Hematopoietic multipotent progenitor cell (in vitro differentiated cells): Measurements from ENCODE around the gene UBE2N. TPM values are rescaled to one million over a fixed set of nuclear protein-coding genes. Genes with fewer than 3 reads are reported as not detected.

ENCODE experiments used
- DNase-seq, 3 donors: peaks; one replicate each; pipeline ENCODE4 v3.0.0-alpha.2; 2011 to 2015; ENCODE audit warnings: low read depth in 2 of 3, low spot score in 2 of 3
- small RNA-seq: library from RNA; depleted of rRNA; stranded (forward); fragments of <200 nt; gene quantifications from one replicate; pipeline ENCODE3, GENCODE V24; 2012
- total RNA-seq: library from RNA; depleted of rRNA; stranded (reverse); fragments of >200 nt; gene quantifications from one replicate; pipeline ENCODE4 v1.2.3, GENCODE V29; 2012

UBE2N gene
- total RNA-seq, 1 donor, result 42.0 TPM

DNA sequence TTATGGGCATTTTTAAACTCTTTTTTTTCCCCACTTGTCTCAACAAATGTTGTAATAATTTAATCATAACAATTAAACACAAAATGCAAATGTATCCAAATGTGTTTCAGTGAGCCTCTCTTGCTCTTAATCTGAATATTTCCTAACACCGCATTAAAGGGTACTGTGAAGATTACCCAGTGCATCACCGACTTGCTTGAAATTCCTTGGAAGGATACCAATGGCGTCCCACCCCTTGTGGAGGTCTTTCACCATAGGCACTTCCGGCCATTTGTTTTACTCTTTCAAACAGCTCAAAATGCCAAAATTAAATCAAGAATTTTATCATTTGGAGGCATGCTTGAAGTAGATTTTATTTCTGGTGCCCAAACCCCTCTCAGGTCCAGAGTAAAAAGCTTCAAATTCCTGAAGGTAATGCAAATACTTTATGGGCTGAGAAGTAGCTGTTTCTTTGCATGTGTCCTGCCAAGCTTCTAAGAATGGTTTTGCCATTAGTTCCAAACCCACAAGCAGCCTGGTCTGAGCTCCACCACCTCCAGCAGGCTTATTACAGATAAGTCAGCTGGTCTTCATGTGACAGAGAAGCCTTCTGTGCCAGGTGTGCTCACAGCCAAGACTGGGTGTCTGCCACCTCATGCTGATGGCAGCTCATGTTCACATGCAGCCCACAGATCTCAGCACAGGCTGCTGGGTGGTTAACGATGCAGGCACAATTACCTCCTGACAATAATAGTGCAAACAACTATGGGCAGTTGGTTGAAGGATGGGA is 80.4 kb downstream of the UBE2N start:
- DNase-seq, result no peak

DNA sequence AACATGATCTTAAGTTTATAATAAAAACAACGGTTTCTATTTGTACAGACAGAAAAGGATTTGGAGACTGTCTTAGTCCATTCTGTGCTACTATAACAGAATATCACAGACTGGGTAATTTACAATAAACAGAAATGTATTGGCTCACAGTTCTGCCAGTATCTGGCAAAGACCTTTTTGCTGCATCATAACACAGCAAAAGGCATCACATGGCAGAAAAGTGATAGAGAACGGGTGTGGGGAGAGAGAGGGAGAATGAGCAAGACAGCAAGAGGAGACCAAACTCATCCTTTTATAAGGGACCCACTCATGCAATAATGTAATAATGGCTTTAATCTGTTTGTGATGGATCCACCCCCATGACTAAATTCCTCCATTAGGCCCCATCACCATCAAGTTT is 81.1 kb downstream of the UBE2N start:
- DNase-seq, result no peak

DNA sequence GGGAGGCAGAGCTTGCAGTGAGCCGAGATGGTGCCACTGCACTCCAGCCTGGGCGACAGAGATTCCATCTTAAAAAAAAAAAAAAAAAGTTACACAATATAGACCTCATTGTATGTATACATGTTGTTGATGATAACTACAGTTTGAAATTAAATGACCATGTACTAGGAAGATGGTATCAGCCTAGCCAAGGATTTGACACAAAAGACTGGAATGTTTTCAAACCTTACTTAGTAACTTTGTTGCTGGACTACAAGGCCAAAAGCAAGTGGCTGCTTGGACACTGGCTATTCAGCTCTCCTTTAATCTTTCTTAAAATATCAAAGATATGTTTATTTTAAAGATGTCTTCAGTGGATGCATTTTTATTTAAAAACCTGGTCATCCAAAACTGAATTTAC is 82.9 kb downstream of the UBE2N start:
- DNase-seq, result no peak

DNA sequence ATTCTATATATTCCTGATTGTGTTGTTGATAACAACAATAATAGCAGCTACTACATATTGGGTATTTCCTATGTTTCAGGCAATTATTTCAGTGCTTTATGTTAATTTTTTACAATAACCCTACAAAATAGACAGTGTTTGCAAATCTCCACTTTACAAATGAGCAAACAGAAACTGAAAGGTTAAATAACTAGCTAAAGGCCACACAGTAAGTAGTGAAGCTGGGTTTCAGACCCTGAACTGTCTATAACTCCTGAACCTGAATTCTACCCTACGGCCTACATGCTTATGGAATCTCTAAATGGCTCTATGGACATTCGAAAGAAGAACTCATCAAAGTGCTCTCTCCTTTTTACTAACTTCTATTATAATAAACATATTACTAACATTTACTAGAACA is 83.7 kb downstream of the UBE2N start:
- no peak for DNase-seq

DNA sequence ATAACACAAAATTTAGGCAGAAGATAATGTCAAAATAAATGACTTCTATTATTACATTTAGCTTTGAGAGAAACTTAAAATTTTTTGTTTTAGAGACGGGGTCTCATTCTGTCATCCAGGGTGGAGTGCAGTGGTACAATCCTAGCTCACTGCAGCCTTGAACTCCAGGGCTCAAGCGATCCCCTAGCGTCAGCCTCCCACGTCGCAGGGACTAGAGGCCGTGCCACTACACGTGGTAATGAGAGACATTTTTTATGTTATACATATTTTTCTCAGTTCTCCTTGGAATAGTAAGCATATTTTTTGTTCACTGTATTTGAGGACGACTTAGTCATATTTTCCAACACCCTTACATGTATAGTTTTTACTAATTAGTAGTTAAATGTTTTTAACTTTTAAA is 85.5 kb downstream of the UBE2N start:
- DNase-seq, result no peak

Small RNA genes within 50 kb of the gene (small RNA-seq; reads per million reads assigned to genes)
- not detected for gene RF00019

Other genes starting within 250 kb of the UBE2N start
- 27.2 TPM for gene NUDT4, start 64.0 kb downstream of the UBE2N start, total RNA-seq
- gene MRPL42, start 25.6 kb upstream of the UBE2N start, total RNA-seq, result 15.3 TPM
- 128 TPM for gene SOCS2, start 130.7 kb upstream of the UBE2N start, total RNA-seq
- 17.2 TPM for gene CRADD, start 235.4 kb upstream of the UBE2N start, total RNA-seq